Prostate gland (tissue), 2 donors: Measurements from ENCODE around the gene WTAP.

ENCODE experiments used
- POLR2A ChIP-seq: fragments of 450-650 bp; IDR thresholded peaks from one replicate; pipeline ENCODE4 v1.6.1; 2016; ENCODE audit warnings: antibody characterized with exemption, mild to moderate bottlenecking
- POLR2AphosphoS5 ChIP-seq: sonication (generic); formaldehyde crosslinking; IDR thresholded peaks from one replicate; pipeline ENCODE4 v1.6.1; 2017; ENCODE audit warnings: antibody characterized with exemption
- TF ChIP-seq, protein P1 (sequence below), 4 experiments: fragments of 200-600 bp in 2 of 4; fragments of 450-650 bp in 2 of 4; sonication (generic) in 2 of 4; IDR thresholded peaks; 1 replicate in 3 of 4; 2 replicates in 1 of 4; pipeline ENCODE4 v1.5.1; 2016 to 2019; ENCODE audit warnings: antibody characterized with exemption in 4 of 4, mild to moderate bottlenecking in 2 of 4, moderate library complexity in 2 of 4

GRCh38 chr6:159728531-159728964 lies 1.2 kb downstream of the WTAP start:
- TF ChIP-seq, protein P1, sequence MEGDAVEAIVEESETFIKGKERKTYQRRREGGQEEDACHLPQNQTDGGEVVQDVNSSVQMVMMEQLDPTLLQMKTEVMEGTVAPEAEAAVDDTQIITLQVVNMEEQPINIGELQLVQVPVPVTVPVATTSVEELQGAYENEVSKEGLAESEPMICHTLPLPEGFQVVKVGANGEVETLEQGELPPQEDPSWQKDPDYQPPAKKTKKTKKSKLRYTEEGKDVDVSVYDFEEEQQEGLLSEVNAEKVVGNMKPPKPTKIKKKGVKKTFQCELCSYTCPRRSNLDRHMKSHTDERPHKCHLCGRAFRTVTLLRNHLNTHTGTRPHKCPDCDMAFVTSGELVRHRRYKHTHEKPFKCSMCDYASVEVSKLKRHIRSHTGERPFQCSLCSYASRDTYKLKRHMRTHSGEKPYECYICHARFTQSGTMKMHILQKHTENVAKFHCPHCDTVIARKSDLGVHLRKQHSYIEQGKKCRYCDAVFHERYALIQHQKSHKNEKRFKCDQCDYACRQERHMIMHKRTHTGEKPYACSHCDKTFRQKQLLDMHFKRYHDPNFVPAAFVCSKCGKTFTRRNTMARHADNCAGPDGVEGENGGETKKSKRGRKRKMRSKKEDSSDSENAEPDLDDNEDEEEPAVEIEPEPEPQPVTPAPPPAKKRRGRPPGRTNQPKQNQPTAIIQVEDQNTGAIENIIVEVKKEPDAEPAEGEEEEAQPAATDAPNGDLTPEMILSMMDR (IDR thresholded peaks at IDR 0.05) = no peak
- no peak for TF ChIP-seq POLR2A
- no peak for TF ChIP-seq POLR2AphosphoS5
